ENCODE data around the gene MEN1. TPM values are rescaled to one million over a fixed set of nuclear protein-coding genes. Genes with fewer than 3 reads are reported as not detected.

MEN1 gene
- total RNA-seq, 2 donors from 2014 or later: 25.8 to 27.0 TPM

Other genes starting within 250 kb of the MEN1 start
- not detected for gene SLC22A12, start 219.3 kb downstream of the MEN1 start, total RNA-seq
- under 1 TPM; 0.21 to 0.32 TPM for gene NRXN2, start 87.4 kb downstream of the MEN1 start, total RNA-seq
- gene RASGRP2, start 66.4 kb downstream of the MEN1 start, total RNA-seq: 100 to 1,000 TPM; 464 to 502 TPM
- 10 to 100 TPM; 11.8 to 27.1 TPM for gene PYGM, start 50.6 kb downstream of the MEN1 start, total RNA-seq
- gene SF1, start 32.0 kb downstream of the MEN1 start, total RNA-seq: 1,000 to 10,000 TPM; 1,476 to 1,622 TPM
- 10 to 100 TPM; 97.8 to 99.2 TPM for gene MAP4K2, start 7.3 kb downstream of the MEN1 start, total RNA-seq
- 1 to 10 TPM; 4.0 to 7.7 TPM for gene CDC42BPG, start 34.1 kb upstream of the MEN1 start, total RNA-seq
- 100 to 1,000 TPM; 184 to 212 TPM for gene EHD1, start 68.1 kb upstream of the MEN1 start, total RNA-seq
- 100 to 1,000 TPM; 161 to 226 TPM for gene ATG2A, start 106.7 kb upstream of the MEN1 start, total RNA-seq
- gene PPP2R5B, start 114.1 kb upstream of the MEN1 start, total RNA-seq: 10 to 100 TPM; 21.5 to 25.3 TPM
- gene GPHA2, start 125.3 kb upstream of the MEN1 start, total RNA-seq: not detected
- not detected for gene MAJIN, start 161.6 kb upstream of the MEN1 start, total RNA-seq
- gene BATF2, start 186.4 kb upstream of the MEN1 start, total RNA-seq: not detected
- 10 to 100 TPM; 17.2 to 21.6 TPM for gene ARL2, start 203.6 kb upstream of the MEN1 start, total RNA-seq
- 10 to 100 TPM; 19.7 to 20.8 TPM for gene SNX15, start 216.9 kb upstream of the MEN1 start, total RNA-seq
- gene SAC3D1, start 230.7 kb upstream of the MEN1 start, total RNA-seq: 1 to 10 TPM; 1.9 to 3.9 TPM
- gene NAALADL1, start 248.0 kb upstream of the MEN1 start, total RNA-seq: 10 to 100 TPM; 12.5 to 16.0 TPM

Data from T-helper 17 cell (primary cell).